Choroid plexus epithelial cell (primary cell): ENCODE measurements around the gene RAB40AL.

Experiments
- DNase-seq: peaks from one replicate; pipeline ENCODE4 v3.0.0-alpha.2; 2010; ENCODE audit warnings: low read depth
- H3K4me3 ChIP-seq: 2 replicates; pipeline ENCODE4 v1.5.1; 2011; ENCODE audit warnings: low read depth, mild to moderate bottlenecking, control low read depth, low read length, moderate library complexity
- TF ChIP-seq, protein P1 (sequence below): conservative IDR thresholded peaks from 2 replicates; pipeline ENCODE4 v1.5.1; 2011; ENCODE audit warnings: low read depth, mild to moderate bottlenecking, control low read depth, inconsistent platforms, low read length, moderate library complexity

RAB40AL gene

GRCh38 chrX:102950908-102951866 is 14.1 kb downstream of the RAB40AL start:
- TF ChIP-seq, protein P1, sequence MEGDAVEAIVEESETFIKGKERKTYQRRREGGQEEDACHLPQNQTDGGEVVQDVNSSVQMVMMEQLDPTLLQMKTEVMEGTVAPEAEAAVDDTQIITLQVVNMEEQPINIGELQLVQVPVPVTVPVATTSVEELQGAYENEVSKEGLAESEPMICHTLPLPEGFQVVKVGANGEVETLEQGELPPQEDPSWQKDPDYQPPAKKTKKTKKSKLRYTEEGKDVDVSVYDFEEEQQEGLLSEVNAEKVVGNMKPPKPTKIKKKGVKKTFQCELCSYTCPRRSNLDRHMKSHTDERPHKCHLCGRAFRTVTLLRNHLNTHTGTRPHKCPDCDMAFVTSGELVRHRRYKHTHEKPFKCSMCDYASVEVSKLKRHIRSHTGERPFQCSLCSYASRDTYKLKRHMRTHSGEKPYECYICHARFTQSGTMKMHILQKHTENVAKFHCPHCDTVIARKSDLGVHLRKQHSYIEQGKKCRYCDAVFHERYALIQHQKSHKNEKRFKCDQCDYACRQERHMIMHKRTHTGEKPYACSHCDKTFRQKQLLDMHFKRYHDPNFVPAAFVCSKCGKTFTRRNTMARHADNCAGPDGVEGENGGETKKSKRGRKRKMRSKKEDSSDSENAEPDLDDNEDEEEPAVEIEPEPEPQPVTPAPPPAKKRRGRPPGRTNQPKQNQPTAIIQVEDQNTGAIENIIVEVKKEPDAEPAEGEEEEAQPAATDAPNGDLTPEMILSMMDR: peak; percentile 70
- peak; percentile 54 for DNase-seq
- peak overlapping the region; percentile 43 for H3K4me3 ChIP-seq

DNA sequence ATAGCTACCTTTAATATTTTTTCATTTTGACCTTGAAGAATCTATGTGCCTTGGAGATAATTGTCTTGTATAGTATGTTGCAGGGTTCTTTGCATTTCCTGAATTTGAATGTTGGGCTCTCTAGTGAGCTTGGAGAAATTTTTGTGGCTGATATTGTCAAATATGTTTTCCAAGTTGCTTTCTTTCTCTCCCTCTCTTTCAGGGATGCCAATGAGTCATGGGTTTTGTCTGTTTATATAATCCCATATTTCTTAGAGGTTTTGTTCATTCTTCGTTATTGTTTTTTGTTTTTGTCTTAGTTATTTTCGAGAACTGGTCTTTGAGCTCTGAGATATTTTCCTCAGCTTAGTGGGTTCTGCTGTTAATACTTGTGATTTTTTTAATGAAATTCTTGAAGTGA is 20.7 kb downstream of the RAB40AL start:
- TF ChIP-seq, protein P1: no peak
- no peak overlapping the region for H3K4me3 ChIP-seq
- DNase-seq: peak; percentile 4

- TF ChIP-seq, protein P1: no peak
- peak; percentile 16 for DNase-seq
- no peak overlapping the region for H3K4me3 ChIP-seq
Observed at GRCh38 chrX:102958794-102959193, 21.7 kb downstream of the RAB40AL start.

DNA sequence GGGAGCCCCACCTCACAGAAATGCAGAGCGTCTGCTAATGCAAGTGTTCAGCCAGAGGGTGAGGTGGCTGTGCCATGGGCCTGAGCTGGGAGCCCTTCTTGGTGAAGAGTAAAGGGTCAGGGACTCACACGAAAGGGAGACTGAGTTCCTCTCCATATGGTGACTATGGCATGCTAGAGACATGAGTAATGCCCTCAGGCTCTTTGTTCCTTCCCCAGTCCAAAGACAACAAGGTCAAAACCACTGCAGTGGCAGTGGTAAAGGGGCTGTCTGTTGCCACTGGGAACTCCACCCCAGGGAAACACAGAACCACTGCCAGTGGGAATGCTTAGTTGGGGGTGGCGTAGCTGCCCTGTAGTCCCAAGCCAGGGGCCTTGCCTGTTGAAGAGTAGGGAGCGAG is 22.4 kb downstream of the RAB40AL start:
- peak; percentile 14 for DNase-seq
- TF ChIP-seq, protein P1: no peak

GRCh38 chrX:102963955-102964354 is 26.9 kb downstream of the RAB40AL start:
- DNase-seq: no peak
- no peak overlapping the region for H3K4me3 ChIP-seq
- TF ChIP-seq, protein P1: no peak

More for the DNA sequence above, 22.4 kb downstream of the RAB40AL start:
- no peak overlapping the region for H3K4me3 ChIP-seq

DNA sequence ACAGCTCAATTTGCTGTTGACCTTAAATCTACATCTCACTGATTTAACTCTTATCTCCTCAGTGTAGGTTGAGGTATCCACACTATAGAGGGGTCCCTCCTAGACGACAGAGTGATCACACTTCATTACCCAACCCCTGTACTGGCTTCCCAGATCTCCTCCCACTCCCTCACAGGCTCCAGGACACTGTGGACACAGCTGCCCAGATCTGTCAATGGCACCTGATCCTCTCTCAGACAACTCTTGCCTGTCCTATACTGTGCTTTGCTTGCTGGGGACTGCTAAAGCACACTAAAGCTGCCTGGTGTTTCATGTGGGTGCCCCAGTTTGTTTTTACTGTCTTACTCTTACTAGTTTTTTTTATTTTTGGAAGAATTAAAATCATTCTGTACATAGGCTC is 27.9 kb downstream of the RAB40AL start:
- no peak for DNase-seq
- no peak overlapping the region for H3K4me3 ChIP-seq
- TF ChIP-seq, protein P1: no peak
